Ovary (tissue), 9 donors: ENCODE data around the gene CCIN. TPM values are rescaled to one million over a fixed set of nuclear protein-coding genes. Genes with fewer than 3 reads are reported as not detected.
"Not testable (repeated sequence)": the region's sequence is repeated elsewhere in the genome, so short reads cannot be mapped to it uniquely, and the experiment has no call there.

ENCODE experiments used
- DNase-seq, 5 donors: peaks; one replicate each; pipeline ENCODE4 v3.0.0-alpha.2; 2019 to 2020
- H3K27ac ChIP-seq, 2 donors: fragments of 200-600 bp; one replicate each; pipeline versions ENCODE4 v1.5.1 to v1.8.0; 2019 to 2022
- H3K27me3 ChIP-seq: fragments of 200-600 bp; one replicate; pipeline ENCODE4 v1.8.0; 2022
- H3K36me3 ChIP-seq: fragments of 200-600 bp; sonication (generic); one replicate; pipeline ENCODE4 v1.5.1; 2019
- H3K4me1 ChIP-seq: one replicate; pipeline ENCODE4 v1.8.1; 2013; ENCODE audit warnings: mild to moderate bottlenecking, moderate library complexity; ENCODE audit not compliant: insufficient read depth
- H3K4me3 ChIP-seq: fragments of 200-600 bp; sonication (generic); one replicate; pipeline ENCODE4 v1.5.1; 2017
- H3K9me3 ChIP-seq, 2 donors: fragments of 200-600 bp in 1 of 2; sonication (generic) in 1 of 2; one replicate each; pipeline versions ENCODE4 v1.5.1 to v1.8.1; 2013 to 2019; ENCODE audit warnings: mild to moderate bottlenecking in 1 of 2, moderate library complexity in 1 of 2
- EP300 ChIP-seq: sonication (generic); formaldehyde crosslinking; IDR thresholded peaks from one replicate; pipeline ENCODE4 v1.6.1; 2017; ENCODE audit warnings: antibody characterized with exemption
- POLR2A ChIP-seq: fragments of 450-650 bp; IDR thresholded peaks from one replicate; pipeline ENCODE4 v1.6.1; 2017; ENCODE audit warnings: antibody characterized with exemption, mild to moderate bottlenecking, moderate library complexity
- WGBS, 3 donors: extraction: QIAGEN DNeasy Blood & Tissue Kit in 1 of 3; methylation state at CpG; one replicate each; pipeline versions ENCODE4 v1.1.5 to v1.1.7; 2013 to 2017; 5-methylcytosine and 5-hydroxymethylcytosine counted together
- intact Hi-C, 4 donors: fragments of 100-400 bp; cut with DNase I; formaldehyde crosslinking; loops; one replicate each; pipeline versions ENCODE4 v1.11.0 to v1.15.1; 2022 to 2023
- polyA plus RNA-seq, 2 donors: library from polyadenylated mRNA; stranded (reverse); fragments of 200-250 nt in 1 of 2; fragments of 350-450 nt in 1 of 2; fragmentation: Illumina TruSeq in 1 of 2; extraction: RNeasy Lipid Tissue Mini Kit (QIAGEN cat#74804) in 1 of 2; gene quantifications; one replicate each; pipeline ENCODE4 v1.2.3, GENCODE V29; 2013 to 2014
- total RNA-seq, 7 donors: library from RNA; depleted of rRNA in 2 of 7; stranded (reverse); fragments of >200 nt in 2 of 7; fragmentation: NEBNext Ultra II Directional in 3 of 7; extraction: Animal tissue kit (Norgen Biotek cat#: 25700) in 3 of 7; gene quantifications; one replicate each; pipeline versions ENCODE4 v1.1.0 to v1.2.4, GENCODE V29; 2016 to 2023
- TF ChIP-seq, protein P1 (sequence below), 3 donors: fragments of 450-650 bp in 2 of 3; fragments of 200-600 bp in 1 of 3; IDR thresholded peaks; one replicate each; pipeline versions ENCODE4 v1.5.1 to v1.8.0; 2016 to 2022; ENCODE audit warnings: antibody characterized with exemption in 3 of 3, mild to moderate bottlenecking in 1 of 3
- donor health status: DM: no; HTN: no; CAD: no; lungs with moderate emphysema.
- donor health status: DM: no; HTN: no; CAD: no.
- donor health status: Bipolar disorder and iron deficiency.
- donor health status: DM: yes; HTN: yes; CAD: no.
- donor health status: DM: no; HTN: no; CAD: no.
- donor health status: DM: yes; HTN: yes; CAD: no.

CCIN gene
- total and polyA plus RNA-seq, 9 donors: 0.15 to 0.33 (median 0.28) TPM; not detected in 5

DNA sequence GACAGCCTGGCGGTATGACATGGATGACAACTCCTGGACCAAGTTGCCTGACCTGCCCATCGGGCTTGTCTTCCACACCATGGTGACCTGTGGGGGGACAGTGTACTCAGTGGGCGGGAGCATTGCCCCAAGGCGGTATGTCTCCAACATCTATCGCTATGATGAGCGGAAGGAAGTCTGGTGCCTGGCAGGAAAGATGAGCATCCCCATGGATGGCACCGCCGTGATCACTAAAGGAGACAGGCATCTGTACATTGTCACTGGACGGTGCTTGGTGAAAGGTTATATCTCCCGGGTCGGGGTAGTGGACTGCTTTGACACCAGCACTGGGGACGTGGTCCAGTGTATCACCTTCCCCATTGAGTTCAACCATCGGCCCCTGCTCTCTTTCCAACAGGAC lies 1.3 kb downstream of the CCIN start:
- Histone ChIP-seq H3K36me3 (no peaks in the 10 kb centered on the region), H3K4me1 (no peaks in the 10 kb centered on the region), H3K4me3 (no peak overlapping the region), H3K9me3 (no peaks in the 10 kb centered on the region), H3K27ac (no peak overlapping the region), H3K27me3 (no peaks in the 10 kb centered on the region)
- 96 to 98% (median 96%) methylated on average over 13 of the region's 13 CpGs for WGBS, 3 donors
- intact Hi-C loops: loop anchor here in 2 of 4 donors (10.0 kb wide), 3 partner anchors 46 to 216 kb away; partner anchors contain the start of gene OR2S2 (in 1 of the 2)
- peak in 1 of 5 donors; percentile 21 for DNase-seq
- TF ChIP-seq POLR2A: no peak
- TF ChIP-seq, protein P1, sequence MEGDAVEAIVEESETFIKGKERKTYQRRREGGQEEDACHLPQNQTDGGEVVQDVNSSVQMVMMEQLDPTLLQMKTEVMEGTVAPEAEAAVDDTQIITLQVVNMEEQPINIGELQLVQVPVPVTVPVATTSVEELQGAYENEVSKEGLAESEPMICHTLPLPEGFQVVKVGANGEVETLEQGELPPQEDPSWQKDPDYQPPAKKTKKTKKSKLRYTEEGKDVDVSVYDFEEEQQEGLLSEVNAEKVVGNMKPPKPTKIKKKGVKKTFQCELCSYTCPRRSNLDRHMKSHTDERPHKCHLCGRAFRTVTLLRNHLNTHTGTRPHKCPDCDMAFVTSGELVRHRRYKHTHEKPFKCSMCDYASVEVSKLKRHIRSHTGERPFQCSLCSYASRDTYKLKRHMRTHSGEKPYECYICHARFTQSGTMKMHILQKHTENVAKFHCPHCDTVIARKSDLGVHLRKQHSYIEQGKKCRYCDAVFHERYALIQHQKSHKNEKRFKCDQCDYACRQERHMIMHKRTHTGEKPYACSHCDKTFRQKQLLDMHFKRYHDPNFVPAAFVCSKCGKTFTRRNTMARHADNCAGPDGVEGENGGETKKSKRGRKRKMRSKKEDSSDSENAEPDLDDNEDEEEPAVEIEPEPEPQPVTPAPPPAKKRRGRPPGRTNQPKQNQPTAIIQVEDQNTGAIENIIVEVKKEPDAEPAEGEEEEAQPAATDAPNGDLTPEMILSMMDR (IDR thresholded peaks at IDR 0.05): no peak
- TF ChIP-seq EP300: no peak

DNA sequence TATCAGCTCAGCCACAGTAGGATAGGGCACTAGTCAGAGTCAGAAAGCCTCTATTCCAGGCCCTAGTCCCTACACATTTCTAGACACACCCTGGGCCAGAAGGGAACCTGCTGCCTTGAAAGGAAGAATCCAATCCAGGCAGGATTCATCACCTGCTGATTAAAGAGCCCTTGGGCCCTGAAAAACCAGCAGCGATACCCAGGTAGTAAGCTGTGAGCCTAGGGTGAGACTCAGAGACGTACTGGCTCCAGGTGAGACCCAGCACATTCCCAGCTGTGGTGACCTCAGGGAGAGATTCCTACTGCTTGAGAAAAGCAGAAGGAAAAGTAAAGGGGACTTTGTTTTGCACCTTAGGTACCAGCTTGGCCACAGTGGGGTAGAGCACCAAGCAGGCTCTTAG lies 4.7 kb downstream of the CCIN start:
- intact Hi-C loops: loop anchor here in 2 of 4 donors (10.0 kb wide), 3 partner anchors 49 to 219 kb away; partner anchors contain the start of gene OR2S2 (in 1 of the 2)
- H3K4me3 ChIP-seq: no peak overlapping the region
- no peaks in the 10 kb centered on the region for H3K9me3 ChIP-seq
- no peaks in the 10 kb centered on the region for H3K4me1 ChIP-seq
- WGBS, 3 donors: 93 to 98% (median 94%) methylated on average over 2 of the region's 2 CpGs
- no peak overlapping the region for H3K27ac ChIP-seq
- DNase-seq: peak in 1 of 5 donors; percentile 3
- no peaks in the 10 kb centered on the region for H3K36me3 ChIP-seq
- no peaks in the 10 kb centered on the region for H3K27me3 ChIP-seq
- TF ChIP-seq EP300 (no peak), POLR2A (no peak)
- TF ChIP-seq, protein P1 (IDR thresholded peaks at IDR 0.05): no peak

DNA sequence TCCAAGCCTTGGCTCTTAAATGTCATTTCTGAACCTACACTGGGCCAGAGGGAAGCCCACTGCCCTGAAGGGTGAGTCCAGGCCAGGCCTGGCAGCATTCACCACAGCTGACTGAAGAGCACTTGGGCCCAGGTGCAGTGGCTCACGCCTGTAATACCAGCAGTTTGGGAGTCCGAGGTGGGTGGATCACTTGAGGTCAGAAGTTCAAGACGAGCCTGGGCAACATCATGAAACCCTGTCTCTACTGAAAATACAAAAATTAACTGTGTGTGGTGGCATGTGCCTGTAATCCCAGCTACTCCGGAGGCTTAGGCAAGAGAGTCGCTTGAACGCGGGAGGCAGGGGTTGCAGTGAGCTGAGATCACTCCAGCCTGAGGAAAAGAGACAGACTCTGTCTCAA lies 5.1 kb downstream of the CCIN start:
- H3K4me1 ChIP-seq: no peaks in the 10 kb centered on the region
- intact Hi-C loops: loop anchor here in 2 of 4 donors (10.0 kb wide), 3 partner anchors 49 to 219 kb away; partner anchors contain the start of gene OR2S2 (in 1 of the 2)
- WGBS, 3 donors: 78 to 81% (median 80%) methylated on average over 7 of the region's 7 CpGs
- H3K27ac ChIP-seq: no peak overlapping the region
- peak in 1 of 5 donors; percentile 7 for DNase-seq
- H3K27me3 ChIP-seq: no peaks in the 10 kb centered on the region
- TF ChIP-seq EP300: no peak
- TF ChIP-seq, protein P1 (IDR thresholded peaks at IDR 0.05): no peak
- TF ChIP-seq POLR2A: no peak
- no peaks in the 10 kb centered on the region for H3K36me3 ChIP-seq
- no peak overlapping the region for H3K4me3 ChIP-seq
- no peaks in the 10 kb centered on the region for H3K9me3 ChIP-seq

DNA sequence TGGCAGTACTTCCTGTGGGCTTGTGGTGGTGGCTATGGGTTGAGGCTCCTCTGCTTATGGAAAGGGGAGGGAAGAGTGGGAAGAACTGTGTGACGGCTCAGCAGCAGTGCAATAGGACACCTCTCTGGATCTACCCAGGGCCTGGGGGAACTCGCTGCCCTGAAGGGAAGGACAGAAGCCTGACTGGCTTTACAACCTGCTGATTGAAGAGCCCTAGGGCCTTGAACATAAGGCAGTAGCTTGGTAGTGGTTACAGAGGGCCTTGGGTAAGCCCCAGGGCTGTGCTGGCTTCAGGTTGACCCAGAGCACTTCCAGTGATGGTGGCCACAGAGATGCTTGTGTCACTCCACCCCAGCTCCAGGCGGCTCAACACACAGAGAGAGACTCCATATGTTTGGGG lies 5.5 kb downstream of the CCIN start:
- intact Hi-C loops: loop anchor here in 2 of 4 donors (10.0 kb wide), 3 partner anchors 50 to 220 kb away; partner anchors contain the start of gene OR2S2 (in 1 of the 2)
- no peaks in the 10 kb centered on the region for H3K36me3 ChIP-seq
- H3K27me3 ChIP-seq: no peaks in the 10 kb centered on the region
- no peak overlapping the region for H3K27ac ChIP-seq
- WGBS, 3 donors: 72 to 77% (median 75%) methylated on average over 3 of the region's 3 CpGs
- no peak overlapping the region for H3K4me3 ChIP-seq
- H3K9me3 ChIP-seq: no peaks in the 10 kb centered on the region
- peak in 1 of 5 donors; percentile 3 for DNase-seq
- no peak for TF ChIP-seq POLR2A
- TF ChIP-seq, protein P1 (IDR thresholded peaks at IDR 0.05): no peak
- TF ChIP-seq EP300: no peak
- no peaks in the 10 kb centered on the region for H3K4me1 ChIP-seq

DNA sequence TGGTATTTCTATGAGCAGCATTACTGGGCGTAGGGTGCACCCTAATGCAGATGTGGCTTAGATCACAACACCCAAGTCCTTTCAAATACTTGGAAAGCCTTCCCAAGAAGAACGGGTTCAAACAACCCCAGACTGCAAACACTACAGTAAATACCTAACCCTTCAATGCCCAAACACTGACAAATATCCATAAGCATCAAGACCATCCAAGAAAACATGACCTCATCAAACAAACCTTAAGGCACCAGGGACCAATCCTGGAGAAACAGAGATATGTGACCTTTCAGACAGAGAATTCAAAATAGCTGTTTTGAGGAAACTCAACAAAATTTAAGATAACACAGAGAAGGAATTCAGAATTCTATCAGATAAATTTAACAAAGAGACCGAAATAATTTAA lies 6.0 kb downstream of the CCIN start:
- not testable (repeated sequence) for H3K27me3 ChIP-seq, DNase-seq, H3K4me3 ChIP-seq, H3K9me3 ChIP-seq, H3K36me3 ChIP-seq, H3K4me1 ChIP-seq, H3K27ac ChIP-seq
- 88 to 92% (median 92%) methylated on average over 3 of the region's 3 CpGs for whole genome bisulfite sequencing, 3 donors
- intact Hi-C loops: loop anchor here in 2 of 4 donors (10.0 kb wide), 3 partner anchors 50 to 220 kb away; partner anchors contain the start of gene OR2S2 (in 1 of the 2)

DNA sequence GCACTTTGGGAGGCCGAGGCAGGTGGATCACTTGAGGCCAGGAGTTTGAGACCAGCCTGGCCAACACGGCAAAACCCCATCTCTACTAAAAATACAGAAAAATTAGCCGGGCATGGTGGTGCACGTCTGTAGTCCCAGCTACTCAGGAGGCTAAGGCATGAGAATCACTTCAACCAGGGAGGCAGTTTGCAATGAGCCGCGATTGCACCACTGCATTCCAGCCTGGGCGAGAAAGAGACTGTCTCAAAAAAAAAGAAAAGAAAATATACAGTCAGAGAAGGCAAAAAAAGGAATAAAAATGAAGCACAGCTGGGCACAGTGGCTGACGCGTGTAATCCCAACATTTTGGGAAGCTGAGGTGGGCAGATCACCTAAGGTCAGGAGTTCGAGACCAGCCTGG lies 7.3 kb downstream of the CCIN start:
- intact Hi-C loops: loop anchor here in 2 of 4 donors (10.0 kb wide), 3 partner anchors 52 to 222 kb away; partner anchors contain the start of gene OR2S2 (in 1 of the 2)
- not testable (repeated sequence) for H3K4me1 ChIP-seq, H3K36me3 ChIP-seq, H3K27me3 ChIP-seq, DNase-seq, H3K9me3 ChIP-seq, H3K27ac ChIP-seq, H3K4me3 ChIP-seq
- 94 to 96% (median 94%) methylated on average over 10 of the region's 10 CpGs for WGBS, 3 donors
